Activated effector memory CD4-positive, alpha-beta T cell treated with Interleukin-2 at 50 U/mL for 16 hours (primary cell): ENCODE measurements around the gene RAD51B.
A peak's percentile ranks its signal among the peaks of the same experiment; 100 is the strongest.
"Not testable (repeated sequence)": the region's sequence is repeated elsewhere in the genome, so short reads cannot be mapped to it uniquely, and the experiment has no call there.

ENCODE experiments used
- DNase-seq: peaks from one replicate; pipeline ENCODE4 v3.0.0-alpha.2; 2020

Gene RAD51B

GRCh38 chr14:68285421-68286179 lies 466.0 kb downstream of the RAD51B start:
- DNase-seq = peak; percentile 51

- DNase-seq = no peak
These were observed 467.1 kb downstream of the RAD51B start for GRCh38 chr14:68286667-68287066.

- not testable (repeated sequence) for DNase-seq
These were observed 469.9 kb downstream of the RAD51B start for GRCh38 chr14:68289452-68289851.

GRCh38 chr14:68291820-68292219 lies 472.2 kb downstream of the RAD51B start:
- no peak for DNase-seq

- DNase-seq = no peak
These were observed 473.0 kb downstream of the RAD51B start for GRCh38 chr14:68292441-68293215.

GRCh38 chr14:68293404-68293803 lies 473.8 kb downstream of the RAD51B start:
- no peak for DNase-seq

GRCh38 chr14:68295316-68295816 lies 475.8 kb downstream of the RAD51B start:
- DNase-seq = no peak

GRCh38 chr14:68297039-68297438 lies 477.5 kb downstream of the RAD51B start:
- no peak for DNase-seq

- DNase-seq = no peak
These were observed 478.4 kb downstream of the RAD51B start for GRCh38 chr14:68297876-68298468.

GRCh38 chr14:68300608-68301007 lies 481.0 kb downstream of the RAD51B start:
- no peak for DNase-seq

- no peak for DNase-seq
These were observed 481.6 kb downstream of the RAD51B start for GRCh38 chr14:68301219-68301618.

- not testable (repeated sequence) for DNase-seq
These were observed 483.4 kb downstream of the RAD51B start for GRCh38 chr14:68302938-68303337.

- DNase-seq = no peak
These were observed 486.2 kb downstream of the RAD51B start for GRCh38 chr14:68305738-68306137.

- DNase-seq = no peak
These were observed 486.8 kb downstream of the RAD51B start for GRCh38 chr14:68306265-68306933.

- DNase-seq = no peak
These were observed 487.6 kb downstream of the RAD51B start for GRCh38 chr14:68306934-68307789.

- no peak for DNase-seq
These were observed 488.2 kb downstream of the RAD51B start for GRCh38 chr14:68307790-68308168.

- DNase-seq = no peak
These were observed 489.3 kb downstream of the RAD51B start for GRCh38 chr14:68308726-68309520.

- DNase-seq = no peak
These were observed 490.0 kb downstream of the RAD51B start for GRCh38 chr14:68309616-68310015.

- no peak for DNase-seq
These were observed 492.7 kb downstream of the RAD51B start for GRCh38 chr14:68312300-68312699.

- DNase-seq = no peak
These were observed 493.5 kb downstream of the RAD51B start for GRCh38 chr14:68312884-68313610.

GRCh38 chr14:68314642-68315041 lies 495.1 kb downstream of the RAD51B start:
- DNase-seq = no peak
